GM23338 (cell line): ENCODE measurements around the gene HIVEP3. TPM values are rescaled to one million over a fixed set of nuclear protein-coding genes. Genes with fewer than 3 reads are reported as not detected.

Source experiments
- ATAC-seq: fragments of 200-7000 bp; cut with Tn5 transposase; 3 replicates; pipeline ENCODE4 v1.9.1; 2020
- DNase-seq: peaks from one replicate; pipeline ENCODE4 v3.0.0-alpha.2; 2015; ENCODE audit warnings: low spot score
- H2AFZ ChIP-seq: fragments of 200-600 bp; sonication (generic); 2 replicates; pipeline ENCODE4 v1.8.0; 2016; ENCODE audit warnings: antibody characterized with exemption, mild to moderate bottlenecking, moderate library complexity
- H3F3A ChIP-seq: fragments of 200-600 bp; sonication (generic); replicated peaks from 2 replicates; pipeline ENCODE4 v1.8.0; 2017; ENCODE audit warnings: antibody characterized with exemption, mixed run types, low read depth
- H3K27ac ChIP-seq: fragments of 200-600 bp; sonication (generic); 2 replicates; pipeline ENCODE4 v1.6.1; 2016; ENCODE audit warnings: low read depth
- H3K27me3 ChIP-seq: fragments of 200-600 bp; sonication (generic); 2 replicates; pipeline ENCODE4 v1.8.0; 2016; ENCODE audit warnings: mild to moderate bottlenecking, mixed run types, moderate library complexity; ENCODE audit not compliant: insufficient read depth
- H3K36me3 ChIP-seq: fragments of 200-600 bp; sonication (generic); 2 replicates; pipeline ENCODE4 v1.8.0; 2016; ENCODE audit warnings: mild to moderate bottlenecking; ENCODE audit not compliant: insufficient read depth
- H3K4me1 ChIP-seq: fragments of 200-600 bp; sonication (generic); 2 replicates; pipeline ENCODE4 v1.8.0; 2016; ENCODE audit warnings: mild to moderate bottlenecking, moderate library complexity; ENCODE audit not compliant: insufficient read depth
- H3K4me2 ChIP-seq: fragments of 200-600 bp; sonication (generic); 2 replicates; pipeline ENCODE4 v1.7.1; 2017; ENCODE audit warnings: mixed run types
- H3K4me3 ChIP-seq: fragments of 200-600 bp; sonication (generic); 2 replicates; pipeline ENCODE4 v1.6.1; 2016; ENCODE audit warnings: mixed run types
- H3K79me2 ChIP-seq: fragments of 200-600 bp; sonication (generic); replicated peaks from 2 replicates; pipeline ENCODE4 v1.8.0; 2017; ENCODE audit warnings: mild to moderate bottlenecking; ENCODE audit not compliant: insufficient read depth
- H3K9me2 ChIP-seq: fragments of 200-600 bp; sonication (generic); 2 replicates; pipeline ENCODE4 v1.8.0; 2017; ENCODE audit not compliant: insufficient read depth
- H4K20me1 ChIP-seq: fragments of 200-600 bp; sonication (generic); replicated peaks from 2 replicates; pipeline ENCODE4 v1.8.0; 2017; ENCODE audit warnings: mild to moderate bottlenecking; ENCODE audit not compliant: insufficient read depth
- H3K27ac Mint-ChIP-seq: 2 replicates; pipeline ENCODE4 v1.8.0; 2020; ENCODE audit warnings: inconsistent platforms, mild to moderate bottlenecking, moderate library complexity, mixed read lengths
- H3K27me3 Mint-ChIP-seq: 3 replicates; pipeline ENCODE4 v1.8.0; 2022; ENCODE audit warnings: low read depth, mild to moderate bottlenecking, moderate library complexity, mixed read lengths, inconsistent platforms; ENCODE audit not compliant: insufficient read depth, poor library complexity
- H3K36me3 Mint-ChIP-seq: 3 replicates; pipeline ENCODE4 v1.8.0; 2021; ENCODE audit warnings: low read depth, mild to moderate bottlenecking, inconsistent platforms, moderate library complexity, mixed read lengths
- H3K4me1 Mint-ChIP-seq: 3 replicates; pipeline ENCODE4 v1.8.0; 2020; ENCODE audit warnings: mild to moderate bottlenecking, inconsistent platforms, mixed read lengths
- H3K4me3 Mint-ChIP-seq: 3 replicates; pipeline ENCODE4 v1.8.0; 2021; ENCODE audit warnings: moderate library complexity, mild to moderate bottlenecking, inconsistent platforms, mixed read lengths
- H3K9me3 Mint-ChIP-seq: 3 replicates; pipeline ENCODE4 v1.8.0; 2020; ENCODE audit warnings: moderate library complexity, mild to moderate bottlenecking, inconsistent platforms, mixed read lengths
- CREB1 ChIP-seq: fragments of 250-450 bp; sonication (Bioruptor Pico); IDR thresholded peaks from 2 replicates; pipeline ENCODE4 v1.5.0; 2020; ENCODE audit warnings: low read depth, mild to moderate bottlenecking, moderate library complexity
- CTCF ChIP-seq, 2 experiments: fragments of 200-600 bp in 1 of 2; sonication (generic) in 1 of 2; conservative IDR thresholded peaks; 2 replicates each; pipeline versions ENCODE4 v1.5.1 to v1.6.1; 2016 to 2017; ENCODE audit warnings: antibody characterized with exemption in 2 of 2, low read depth in 2 of 2, mild to moderate bottlenecking in 2 of 2, moderate library complexity in 1 of 2
- EZH2 ChIP-seq: fragments of 200-600 bp; sonication (generic); IDR thresholded peaks from one replicate; pipeline ENCODE4 v1.8.0; 2017; ENCODE audit warnings: antibody characterized with exemption, mild to moderate bottlenecking, low read depth; ENCODE audit not compliant: unreplicated experiment
- EZH2phosphoT487 ChIP-seq: fragments of 200-600 bp; sonication (generic); IDR thresholded peaks from one replicate; pipeline ENCODE4 v1.8.1; 2018; ENCODE audit warnings: antibody characterized with exemption; ENCODE audit not compliant: unreplicated experiment
- NANOG ChIP-seq: IDR thresholded peaks from 2 replicates; pipeline ENCODE4 v1.6.1; 2016; ENCODE audit warnings: antibody characterized with exemption, borderline replicate concordance
- REST ChIP-seq: IDR thresholded peaks from one replicate; pipeline ENCODE4 v1.6.1; 2018; ENCODE audit warnings: antibody characterized with exemption; ENCODE audit not compliant: unreplicated experiment
- STAT1 ChIP-seq: IDR thresholded peaks from one replicate; pipeline ENCODE4 v1.6.1; 2016; ENCODE audit warnings: antibody characterized with exemption; ENCODE audit not compliant: unreplicated experiment
- ZNF114 ChIP-seq: fragments of 250-450 bp; sonication (Bioruptor Pico); IDR thresholded peaks from 2 replicates; pipeline ENCODE4 v1.5.0; 2020; ENCODE audit warnings: mild to moderate bottlenecking, moderate library complexity
- ZNF331 ChIP-seq: fragments of 250-450 bp; sonication (Bioruptor Pico); IDR thresholded peaks from 2 replicates; pipeline ENCODE4 v1.5.0; 2020; ENCODE audit warnings: low read depth, mild to moderate bottlenecking, moderate library complexity
- polyA plus RNA-seq: library from polyadenylated mRNA; unstranded; fragments of >200 nt; fragmentation: Nextera tagmentation; extraction: Ambion mirVana; gene quantifications from 2 replicates; pipeline ENCODE4 v1.2.1, GENCODE V29; 2016
- total RNA-seq: library from RNA; depleted of rRNA; stranded (reverse); fragments of >200 nt; shearing (Covaris generic); gene quantifications from 2 replicates; pipeline ENCODE4 v1.2.3, GENCODE V29; 2014
- TF ChIP-seq, protein P1 (sequence below): fragments of 250-450 bp; sonication (Bioruptor Pico); IDR thresholded peaks from 2 replicates; pipeline ENCODE4 v1.5.0; 2020; ENCODE audit warnings: mild to moderate bottlenecking, moderate library complexity

HIVEP3 gene
- total and polyA plus RNA-seq, 2 experiments from 2014 or later, result 0.14 to 0.24 TPM

- peaks cover 7% of the 10 kb centered on the region for H3K27me3 Mint-ChIP-seq
- no peaks in the 10 kb centered on the region for H3K4me1 Mint-ChIP-seq
- no peak overlapping the region for H3K27ac ChIP-seq
- no peak overlapping the region for H3K4me3 Mint-ChIP-seq
- H3K4me1 ChIP-seq, result no peaks in the 10 kb centered on the region
- no peaks in the 10 kb centered on the region for H3K9me2 ChIP-seq
- no peak overlapping the region for H3K27ac Mint-ChIP-seq
- no peak overlapping the region for H3K4me3 ChIP-seq
- no peaks in the 10 kb centered on the region for H3K36me3 ChIP-seq
- no peaks in the 10 kb centered on the region for H3K36me3 Mint-ChIP-seq
- H3F3A ChIP-seq, result no peaks in the 10 kb centered on the region
- DNase-seq (no peak), ATAC-seq (peak; percentile 34; the same call in 1 of the 3 replicates)
- no peaks in the 10 kb centered on the region for H3K27me3 ChIP-seq
- H2AFZ ChIP-seq, result no peak overlapping the region
- TF ChIP-seq ZNF114 (CRISPR knock-in tag) (no peak), STAT1 (no peak), CREB1 (CRISPR knock-in tag) (no peak), EZH2phosphoT487 (no peak)
- no peaks in the 10 kb centered on the region for H3K79me2 ChIP-seq
- H3K9me3 Mint-ChIP-seq, result no peaks in the 10 kb centered on the region
- H4K20me1 ChIP-seq, result no peaks in the 10 kb centered on the region
- no peak overlapping the region for H3K4me2 ChIP-seq
Measured at GRCh38 chr1:41789661-41790330, 128.9 kb downstream of the HIVEP3 start.

DNA sequence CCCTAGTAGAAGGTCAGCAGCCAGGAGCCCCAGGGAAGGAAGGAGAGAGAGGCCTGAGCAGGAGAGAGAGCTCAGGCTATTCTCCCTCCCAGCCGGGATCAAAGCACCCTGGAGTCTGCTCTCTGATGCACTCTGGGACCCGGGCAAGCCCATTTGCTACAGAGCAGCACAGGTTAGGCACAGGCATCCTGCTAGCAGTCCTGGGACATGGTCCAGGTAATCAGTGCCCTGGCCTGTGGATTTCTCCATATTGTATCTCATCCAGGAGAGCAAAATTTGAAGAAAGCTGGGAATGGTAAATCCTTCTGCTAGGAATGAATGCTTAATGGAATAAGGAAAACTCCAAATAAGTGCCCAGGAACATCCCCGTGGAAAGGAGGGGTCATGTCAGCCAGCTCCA, 130.3 kb downstream of the HIVEP3 start:
- no peak for DNase-seq
- Mint-ChIP-seq H3K4me1 (no peaks in the 10 kb centered on the region), H3K27ac (no peak overlapping the region)
- TF ChIP-seq STAT1 (no peak), ZNF114 (CRISPR knock-in tag) (no peak), NANOG (no peak), CREB1 (CRISPR knock-in tag) (no peak), EZH2 (no peak), CTCF (conservative IDR thresholded peaks at IDR 0.05; ENCODE audit: low read depth in 2 of 2) (no peak), REST (no peak), ZNF331 (no peak)
- TF ChIP-seq, protein P1, sequence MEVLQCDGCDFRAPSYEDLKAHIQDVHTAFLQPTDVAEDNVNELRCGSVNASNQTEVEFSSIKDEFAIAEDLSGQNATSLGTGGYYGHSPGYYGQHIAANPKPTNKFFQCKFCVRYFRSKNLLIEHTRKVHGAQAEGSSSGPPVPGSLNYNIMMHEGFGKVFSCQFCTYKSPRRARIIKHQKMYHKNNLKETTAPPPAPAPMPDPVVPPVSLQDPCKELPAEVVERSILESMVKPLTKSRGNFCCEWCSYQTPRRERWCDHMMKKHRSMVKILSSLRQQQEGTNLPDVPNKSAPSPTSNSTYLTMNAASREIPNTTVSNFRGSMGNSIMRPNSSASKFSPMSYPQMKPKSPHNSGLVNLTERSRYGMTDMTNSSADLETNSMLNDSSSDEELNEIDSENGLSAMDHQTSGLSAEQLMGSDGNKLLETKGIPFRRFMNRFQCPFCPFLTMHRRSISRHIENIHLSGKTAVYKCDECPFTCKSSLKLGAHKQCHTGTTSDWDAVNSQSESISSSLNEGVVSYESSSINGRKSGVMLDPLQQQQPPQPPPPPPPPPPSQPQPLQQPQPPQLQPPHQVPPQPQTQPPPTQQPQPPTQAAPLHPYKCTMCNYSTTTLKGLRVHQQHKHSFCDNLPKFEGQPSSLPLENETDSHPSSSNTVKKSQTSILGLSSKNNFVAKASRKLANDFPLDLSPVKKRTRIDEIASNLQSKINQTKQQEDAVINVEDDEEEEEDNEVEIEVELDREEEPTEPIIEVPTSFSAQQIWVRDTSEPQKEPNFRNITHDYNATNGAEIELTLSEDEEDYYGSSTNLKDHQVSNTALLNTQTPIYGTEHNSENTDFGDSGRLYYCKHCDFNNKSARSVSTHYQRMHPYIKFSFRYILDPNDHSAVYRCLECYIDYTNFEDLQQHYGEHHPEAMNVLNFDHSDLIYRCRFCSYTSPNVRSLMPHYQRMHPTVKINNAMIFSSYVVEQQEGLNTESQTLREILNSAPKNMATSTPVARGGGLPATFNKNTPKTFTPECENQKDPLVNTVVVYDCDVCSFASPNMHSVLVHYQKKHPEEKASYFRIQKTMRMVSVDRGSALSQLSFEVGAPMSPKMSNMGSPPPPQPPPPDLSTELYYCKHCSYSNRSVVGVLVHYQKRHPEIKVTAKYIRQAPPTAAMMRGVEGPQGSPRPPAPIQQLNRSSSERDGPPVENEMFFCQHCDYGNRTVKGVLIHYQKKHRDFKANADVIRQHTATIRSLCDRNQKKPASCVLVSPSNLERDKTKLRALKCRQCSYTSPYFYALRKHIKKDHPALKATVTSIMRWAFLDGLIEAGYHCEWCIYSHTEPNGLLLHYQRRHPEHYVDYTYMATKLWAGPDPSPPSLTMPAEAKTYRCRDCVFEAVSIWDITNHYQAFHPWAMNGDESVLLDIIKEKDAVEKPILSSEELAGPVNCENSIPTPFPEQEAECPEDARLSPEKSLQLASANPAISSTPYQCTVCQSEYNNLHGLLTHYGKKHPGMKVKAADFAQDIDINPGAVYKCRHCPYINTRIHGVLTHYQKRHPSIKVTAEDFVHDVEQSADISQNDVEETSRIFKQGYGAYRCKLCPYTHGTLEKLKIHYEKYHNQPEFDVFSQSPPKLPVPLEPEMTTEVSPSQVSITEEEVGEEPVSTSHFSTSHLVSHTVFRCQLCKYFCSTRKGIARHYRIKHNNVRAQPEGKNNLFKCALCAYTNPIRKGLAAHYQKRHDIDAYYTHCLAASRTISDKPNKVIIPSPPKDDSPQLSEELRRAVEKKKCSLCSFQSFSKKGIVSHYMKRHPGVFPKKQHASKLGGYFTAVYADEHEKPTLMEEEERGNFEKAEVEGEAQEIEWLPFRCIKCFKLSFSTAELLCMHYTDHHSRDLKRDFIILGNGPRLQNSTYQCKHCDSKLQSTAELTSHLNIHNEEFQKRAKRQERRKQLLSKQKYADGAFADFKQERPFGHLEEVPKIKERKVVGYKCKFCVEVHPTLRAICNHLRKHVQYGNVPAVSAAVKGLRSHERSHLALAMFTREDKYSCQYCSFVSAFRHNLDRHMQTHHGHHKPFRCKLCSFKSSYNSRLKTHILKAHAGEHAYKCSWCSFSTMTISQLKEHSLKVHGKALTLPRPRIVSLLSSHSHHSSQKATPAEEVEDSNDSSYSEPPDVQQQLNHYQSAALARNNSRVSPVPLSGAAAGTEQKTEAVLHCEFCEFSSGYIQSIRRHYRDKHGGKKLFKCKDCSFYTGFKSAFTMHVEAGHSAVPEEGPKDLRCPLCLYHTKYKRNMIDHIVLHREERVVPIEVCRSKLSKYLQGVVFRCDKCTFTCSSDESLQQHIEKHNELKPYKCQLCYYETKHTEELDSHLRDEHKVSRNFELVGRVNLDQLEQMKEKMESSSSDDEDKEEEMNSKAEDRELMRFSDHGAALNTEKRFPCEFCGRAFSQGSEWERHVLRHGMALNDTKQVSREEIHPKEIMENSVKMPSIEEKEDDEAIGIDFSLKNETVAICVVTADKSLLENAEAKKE (CRISPR knock-in tag), result no peak

More for the DNA sequence above, 130.3 kb downstream of the HIVEP3 start:
- Histone ChIP-seq H3K9me2 (no peaks in the 10 kb centered on the region), H3K4me3 (no peak overlapping the region), H3K27me3 (no peaks in the 10 kb centered on the region), H3K4me1 (no peaks in the 10 kb centered on the region), H4K20me1 (no peaks in the 10 kb centered on the region), H3K4me2 (no peak overlapping the region), H3K79me2 (no peaks in the 10 kb centered on the region), H3K36me3 (no peaks in the 10 kb centered on the region), H2AFZ (no peak overlapping the region), H3F3A (no peaks in the 10 kb centered on the region), H3K27ac (no peak overlapping the region)
- peaks cover 3% of the 10 kb centered on the region; the same call in 1 of the 3 replicates for H3K9me3 Mint-ChIP-seq
- H3K4me3 Mint-ChIP-seq, result no peak overlapping the region
- H3K36me3 Mint-ChIP-seq, result no peaks in the 10 kb centered on the region
- ATAC-seq, result no peak
- H3K27me3 Mint-ChIP-seq, result peaks cover 7% of the 10 kb centered on the region
